Activated CD8-positive, alpha-beta T cell treated with anti-CD3 and anti-CD28 coated beads, Interleukin-2, amount 10 ng/mL, durations not matched to agents 7 days and 5 days (primary cell): Measurements from ENCODE around the gene VSTM4. TPM values are rescaled to one million over a fixed set of nuclear protein-coding genes. Genes with fewer than 3 reads are reported as not detected.

Experiments used
- ATAC-seq: fragments of 150-1000 bp; cut with Tn5 transposase; one replicate; pipeline ENCODE4 v1.10.0; 2021; ENCODE audit warnings: moderate library complexity
- CTCF ChIA-PET: fragments of 350-600 bp; sonication (Branson Sonifier 250); formaldehyde crosslinking; loops from one replicate; lab custom pipeline; 2021; ENCODE audit warnings: antibody characterized with exemption; lab: Charles Lee
- POLR2A ChIA-PET: fragments of 350-600 bp; sonication (Branson Sonifier 250); formaldehyde crosslinking; loops from one replicate; lab custom pipeline; 2021; ENCODE audit warnings: antibody characterized with exemption; lab: Charles Lee
- DNase-seq: peaks from one replicate; pipeline ENCODE4 v3.0.0-alpha.2; 2020
- H3K27ac Mint-ChIP-seq: one replicate; pipeline ENCODE4 v1.8.0; 2021; ENCODE audit warnings: mild to moderate bottlenecking, mixed read lengths
- H3K27me3 Mint-ChIP-seq: one replicate; pipeline ENCODE4 v1.8.0; 2021; ENCODE audit warnings: low read depth, mixed read lengths
- H3K36me3 Mint-ChIP-seq: one replicate; pipeline ENCODE4 v1.8.0; 2021; ENCODE audit warnings: low read depth, mixed read lengths
- H3K4me1 Mint-ChIP-seq: one replicate; pipeline ENCODE4 v1.8.0; 2021; ENCODE audit warnings: low read depth, mixed read lengths
- H3K4me3 Mint-ChIP-seq: one replicate; pipeline ENCODE4 v1.8.0; 2021; ENCODE audit warnings: mild to moderate bottlenecking, mixed read lengths
- H3K9me3 Mint-ChIP-seq: one replicate; pipeline ENCODE4 v1.8.0; 2022; ENCODE audit warnings: mixed read lengths; ENCODE audit not compliant: insufficient read depth
- total RNA-seq, 2 experiments: library from RNA; stranded (reverse); gene quantifications; one replicate each; pipeline ENCODE4 v1.2.3, GENCODE V29; 2021

VSTM4 gene
- total RNA-seq, 2 experiments from 2014 or later: not detected

GRCh38 chr10:49112098-49112497 lies 3.2 kb downstream of the VSTM4 start:
- ATAC-seq: no peak
- no peak overlapping the region for H3K27ac Mint-ChIP-seq
- no peak overlapping the region for H3K4me3 Mint-ChIP-seq
- no peaks in the 10 kb centered on the region for H3K36me3 Mint-ChIP-seq
- POLR2A ChIA-PET: no interaction called here
- no peak for DNase-seq
- peaks cover 34% of the 10 kb centered on the region for H3K27me3 Mint-ChIP-seq
- peaks cover 8% of the 10 kb centered on the region for H3K4me1 Mint-ChIP-seq
- CTCF ChIA-PET: no interaction called here
- H3K9me3 Mint-ChIP-seq: no peaks in the 10 kb centered on the region

- CTCF ChIA-PET: no interaction called here
- H3K4me1 Mint-ChIP-seq: peaks cover 7% of the 10 kb centered on the region
- POLR2A ChIA-PET: no interaction called here
These were observed 4.0 kb downstream of the VSTM4 start for GRCh38 chr10:49111320-49111698.

GRCh38 chr10:49110684-49111319 lies 4.5 kb downstream of the VSTM4 start:
- CTCF ChIA-PET: no interaction called here
- Mint-ChIP-seq H3K4me1 (peaks cover 3% of the 10 kb centered on the region), H3K27me3 (peaks cover 27% of the 10 kb centered on the region), H3K9me3 (no peaks in the 10 kb centered on the region), H3K4me3 (no peak overlapping the region), H3K36me3 (no peaks in the 10 kb centered on the region), H3K27ac (no peak overlapping the region)
- no peak for ATAC-seq
- no peak for DNase-seq
- POLR2A ChIA-PET: no interaction called here

More at GRCh38 chr10:49111320-49111698, 4.0 kb downstream of the VSTM4 start:
- DNase-seq: no peak
- no peaks in the 10 kb centered on the region for H3K36me3 Mint-ChIP-seq
- ATAC-seq: no peak
- H3K27ac Mint-ChIP-seq: no peak overlapping the region
- H3K27me3 Mint-ChIP-seq: peaks cover 31% of the 10 kb centered on the region
- H3K9me3 Mint-ChIP-seq: no peaks in the 10 kb centered on the region
- H3K4me3 Mint-ChIP-seq: no peak overlapping the region

- no peak for DNase-seq
- Mint-ChIP-seq H3K27ac (no peak overlapping the region), H3K27me3 (peaks cover 29% of the 10 kb centered on the region), H3K4me1 (peaks cover 2% of the 10 kb centered on the region), H3K4me3 (no peak overlapping the region), H3K9me3 (no peaks in the 10 kb centered on the region), H3K36me3 (no peaks in the 10 kb centered on the region)
- ChIA-PET CTCF (no interaction called here), POLR2A (no interaction called here)
- ATAC-seq: no peak
These were observed 5.5 kb downstream of the VSTM4 start for GRCh38 chr10:49109669-49110340.

GRCh38 chr10:49108656-49109055 lies 6.7 kb downstream of the VSTM4 start:
- POLR2A ChIA-PET: no interaction called here
- H3K27me3 Mint-ChIP-seq: peaks cover 26% of the 10 kb centered on the region

GRCh38 chr10:49107887-49108267 lies 7.4 kb downstream of the VSTM4 start:
- Mint-ChIP-seq H3K9me3 (no peaks in the 10 kb centered on the region), H3K27me3 (peaks cover 22% of the 10 kb centered on the region), H3K36me3 (no peaks in the 10 kb centered on the region), H3K4me3 (no peak overlapping the region), H3K27ac (no peak overlapping the region), H3K4me1 (no peaks in the 10 kb centered on the region)
- CTCF ChIA-PET: no interaction called here
- ATAC-seq (no peak), DNase-seq (no peak)
- POLR2A ChIA-PET: no interaction called here

More at GRCh38 chr10:49108656-49109055, 6.7 kb downstream of the VSTM4 start:
- no peak for DNase-seq
- no peaks in the 10 kb centered on the region for H3K4me1 Mint-ChIP-seq
- H3K36me3 Mint-ChIP-seq: no peaks in the 10 kb centered on the region
- no peak overlapping the region for H3K27ac Mint-ChIP-seq
- no peak overlapping the region for H3K4me3 Mint-ChIP-seq
- no peaks in the 10 kb centered on the region for H3K9me3 Mint-ChIP-seq
- ATAC-seq: no peak
- CTCF ChIA-PET: no interaction called here

GRCh38 chr10:49107111-49107886 lies 8.0 kb downstream of the VSTM4 start:
- DNase-seq (no peak), ATAC-seq (no peak)
- Mint-ChIP-seq H3K27ac (no peak overlapping the region), H3K9me3 (no peaks in the 10 kb centered on the region), H3K36me3 (no peaks in the 10 kb centered on the region), H3K27me3 (peaks cover 17% of the 10 kb centered on the region), H3K4me3 (no peak overlapping the region), H3K4me1 (no peaks in the 10 kb centered on the region)
- ChIA-PET CTCF (no interaction called here), POLR2A (no interaction called here)

GRCh38 chr10:49106451-49106850 lies 8.9 kb downstream of the VSTM4 start:
- ATAC-seq (no peak), DNase-seq (no peak)
- no peaks in the 10 kb centered on the region for H3K36me3 Mint-ChIP-seq
- no peak overlapping the region for H3K27ac Mint-ChIP-seq
- no peaks in the 10 kb centered on the region for H3K4me1 Mint-ChIP-seq
- H3K9me3 Mint-ChIP-seq: no peaks in the 10 kb centered on the region
- POLR2A ChIA-PET: no interaction called here
- peaks cover 13% of the 10 kb centered on the region for H3K27me3 Mint-ChIP-seq
- no peak overlapping the region for H3K4me3 Mint-ChIP-seq
- CTCF ChIA-PET: no interaction called here

GRCh38 chr10:49105076-49105475 lies 10.2 kb downstream of the VSTM4 start:
- H3K36me3 Mint-ChIP-seq: no peaks in the 10 kb centered on the region
- H3K4me1 Mint-ChIP-seq: no peaks in the 10 kb centered on the region
- H3K9me3 Mint-ChIP-seq: no peaks in the 10 kb centered on the region
- ChIA-PET CTCF (no interaction called here), POLR2A (no interaction called here)
- no peak for ATAC-seq
- no peak overlapping the region for H3K27ac Mint-ChIP-seq
- H3K27me3 Mint-ChIP-seq: peaks cover 14% of the 10 kb centered on the region
- no peak for DNase-seq
- H3K4me3 Mint-ChIP-seq: no peak overlapping the region

GRCh38 chr10:49104323-49104722 lies 11.0 kb downstream of the VSTM4 start:
- H3K27me3 Mint-ChIP-seq: peaks cover 21% of the 10 kb centered on the region
- no peak overlapping the region for H3K4me3 Mint-ChIP-seq
- H3K36me3 Mint-ChIP-seq: no peaks in the 10 kb centered on the region
- no peak overlapping the region for H3K27ac Mint-ChIP-seq
- POLR2A ChIA-PET: no interaction called here
- no peak for DNase-seq
- H3K9me3 Mint-ChIP-seq: no peaks in the 10 kb centered on the region
- no peaks in the 10 kb centered on the region for H3K4me1 Mint-ChIP-seq
- no peak for ATAC-seq
- CTCF ChIA-PET: no interaction called here

GRCh38 chr10:49103761-49104160 lies 11.6 kb downstream of the VSTM4 start:
- Mint-ChIP-seq H3K9me3 (no peaks in the 10 kb centered on the region), H3K27me3 (peaks cover 21% of the 10 kb centered on the region), H3K36me3 (no peaks in the 10 kb centered on the region), H3K4me3 (no peak overlapping the region), H3K4me1 (no peaks in the 10 kb centered on the region), H3K27ac (no peak overlapping the region)
- ATAC-seq: no peak
- no peak for DNase-seq
- ChIA-PET CTCF (no interaction called here), POLR2A (interaction anchor here (0.5 kb wide), 1 partner anchor 386 kb away, joined by 4 read pairs; no protein-coding TSS in a partner anchor)

- POLR2A ChIA-PET: no interaction called here
- Mint-ChIP-seq H3K9me3 (no peaks in the 10 kb centered on the region), H3K36me3 (no peaks in the 10 kb centered on the region), H3K4me3 (no peak overlapping the region), H3K27ac (no peak overlapping the region), H3K27me3 (peaks cover 18% of the 10 kb centered on the region), H3K4me1 (no peaks in the 10 kb centered on the region)
- ATAC-seq (no peak), DNase-seq (no peak)
- CTCF ChIA-PET: no interaction called here
These were observed 16.3 kb downstream of the VSTM4 start for GRCh38 chr10:49099046-49099445.
